Adipose tissue (tissue), 3 donors: Measurements from ENCODE around the gene PELI2. TPM values are rescaled to one million over a fixed set of nuclear protein-coding genes. Genes with fewer than 3 reads are reported as not detected.
"Not testable (repeated sequence)": the region's sequence is repeated elsewhere in the genome, so short reads cannot be mapped to it uniquely, and the experiment has no call there.

Experiments
- H3K27ac ChIP-seq: one replicate; pipeline ENCODE4 v1.5.1; 2013; ENCODE audit warnings: low read depth, low read length
- WGBS, 3 donors: extraction: QIAGEN DNeasy Blood & Tissue Kit; methylation state at CpG; one replicate each; pipeline ENCODE4 v1.1.7; 2013; 5-methylcytosine and 5-hydroxymethylcytosine counted together
- polyA plus RNA-seq, 3 donors: library from polyadenylated mRNA; stranded (reverse); fragments of 200-250 nt; gene quantifications; one replicate each; pipeline ENCODE4 v1.2.3, GENCODE V29; 2013
- donor health status: healthy with polysubstance abuse.
- donor health status: Bipolar disorder and iron deficiency.
- donor health status: healthy.

The PELI2 gene
- polyA plus RNA-seq, 3 donors, result 3.3 to 10.0 (median 4.9) TPM

DNA sequence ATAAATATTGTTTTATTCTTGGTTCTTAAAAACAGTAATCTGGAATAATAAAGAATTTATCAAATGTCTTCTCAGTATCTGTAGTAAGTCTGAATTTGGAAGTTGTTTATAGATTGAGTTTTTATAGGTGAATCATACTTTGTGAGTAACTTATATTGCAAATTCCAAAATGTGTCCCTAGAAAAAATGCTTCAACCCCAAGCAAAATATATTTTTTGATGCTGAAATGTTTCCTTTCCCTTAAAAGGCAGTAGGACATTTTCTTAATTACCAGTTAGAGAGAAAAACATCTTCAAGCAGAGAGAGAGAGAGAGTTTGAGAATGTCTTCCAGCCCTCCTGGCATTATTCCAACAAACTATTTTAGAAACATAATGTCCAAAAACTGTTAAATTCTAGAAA lies 37.9 kb downstream of the PELI2 start:
- no peak overlapping the region for H3K27ac ChIP-seq

DNA sequence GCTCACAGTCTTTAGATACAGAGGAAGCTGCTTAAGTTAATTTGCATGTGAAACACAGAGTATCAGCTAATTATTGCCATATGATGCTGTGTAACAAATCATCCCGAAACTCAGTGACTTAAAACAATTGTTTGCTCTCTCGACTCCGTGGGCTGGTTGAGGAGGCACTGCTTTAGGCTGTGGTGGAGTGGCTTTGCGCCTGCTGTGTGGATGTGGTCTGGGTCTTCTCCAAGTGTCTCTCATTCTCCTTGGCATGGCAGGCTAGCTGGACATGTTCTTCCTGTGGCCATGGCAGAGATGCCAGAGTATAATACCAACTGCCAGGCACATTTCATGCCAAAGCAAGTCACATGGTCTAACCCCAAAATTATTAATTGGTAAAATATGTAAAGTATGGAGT lies 40.9 kb downstream of the PELI2 start:
- no peak overlapping the region for H3K27ac ChIP-seq
- 84 to 97% (median 90%) methylated on average over 4 of the region's 4 CpGs for WGBS, 3 donors

DNA sequence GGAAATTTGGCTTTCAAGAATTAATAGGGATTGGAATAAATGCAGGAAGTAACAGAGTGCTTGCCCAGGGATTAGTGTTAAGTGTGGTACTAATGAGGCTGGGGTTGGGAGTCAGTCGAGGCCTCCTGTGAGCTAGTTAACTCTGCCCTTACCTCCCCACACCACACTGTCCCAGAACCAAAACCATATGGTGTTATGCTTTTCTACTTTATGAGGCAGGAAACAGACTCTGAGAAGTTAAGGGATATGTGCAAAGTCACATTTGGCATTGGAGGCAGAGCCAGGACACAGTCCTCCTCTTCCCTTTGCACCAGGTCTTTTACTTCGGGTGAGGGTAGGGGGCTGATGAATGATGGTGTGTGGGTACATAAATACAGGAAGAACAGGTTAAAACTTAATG lies 41.9 kb downstream of the PELI2 start:
- WGBS, 3 donors, result 7 to 13% (median 7%) methylated on average over 2 of the region's 2 CpGs
- no peak overlapping the region for H3K27ac ChIP-seq

DNA sequence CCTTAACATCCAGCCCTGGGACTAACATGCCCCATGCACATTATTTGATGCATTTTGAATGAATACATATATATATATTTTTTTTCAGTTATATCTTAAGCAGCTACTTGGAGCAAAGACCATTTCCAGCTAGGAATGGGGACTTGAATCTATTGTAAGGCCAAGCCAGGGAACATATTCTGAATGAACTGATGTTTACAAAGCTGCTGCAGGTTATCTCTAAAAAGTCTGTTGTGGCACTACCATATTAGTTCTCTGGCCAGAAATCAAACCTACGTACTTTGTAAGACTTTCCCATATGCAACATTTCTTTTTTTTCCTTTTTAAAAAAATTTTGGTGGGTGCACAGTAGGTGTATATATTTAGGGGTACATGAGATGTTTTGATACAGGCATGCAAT lies 43.4 kb downstream of the PELI2 start:
- WGBS, 3 donors, result 37 to 96% (median 89%) methylated on average over 1 of the region's 1 CpG
- no peak overlapping the region for H3K27ac ChIP-seq

DNA sequence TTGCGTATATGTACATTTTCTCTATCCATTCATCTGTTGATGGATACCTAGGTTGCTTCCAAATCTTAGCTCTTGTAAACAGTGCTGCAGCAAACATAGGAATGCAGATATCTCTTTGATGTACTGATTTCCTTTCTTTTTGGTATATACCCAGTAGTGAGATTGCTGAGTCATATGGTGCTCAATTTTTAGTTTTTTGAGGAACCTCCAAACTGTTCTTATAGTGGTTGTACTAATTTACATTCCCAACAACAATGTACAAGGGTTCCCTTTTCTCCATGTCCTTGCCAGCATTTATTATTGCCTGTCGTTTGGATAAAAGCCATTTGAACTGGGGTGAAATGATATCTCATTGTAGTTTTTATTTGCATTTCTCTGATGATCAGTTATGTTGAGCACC lies 44.3 kb downstream of the PELI2 start:
- 60 to 88% (median 88%) methylated on average over 2 of the region's 2 CpGs for WGBS, 3 donors
- no peak overlapping the region for H3K27ac ChIP-seq

DNA sequence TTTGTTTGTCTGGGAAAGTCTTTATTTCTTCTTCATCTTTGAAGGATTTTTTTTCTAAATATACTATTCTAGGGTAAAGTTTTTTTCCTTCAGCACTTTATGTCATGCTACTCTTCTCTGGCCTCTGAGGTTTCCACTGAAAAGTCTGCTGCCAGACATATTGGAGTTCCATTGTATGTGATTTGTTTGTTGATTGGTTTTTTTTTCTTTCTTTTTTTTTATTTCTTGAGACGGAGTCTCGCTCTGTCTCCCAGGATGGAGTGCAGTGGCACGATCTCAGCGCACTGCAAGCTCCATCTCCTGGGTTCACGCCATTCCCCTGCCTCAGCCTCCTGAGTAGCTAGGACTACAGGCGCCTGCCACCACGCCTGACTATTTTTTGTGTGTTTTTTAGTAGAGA lies 48.4 kb downstream of the PELI2 start:
- H3K27ac ChIP-seq, result not testable (repeated sequence)
- 96 to 99% (median 98%) methylated on average over 7 of the region's 7 CpGs for WGBS, 3 donors

DNA sequence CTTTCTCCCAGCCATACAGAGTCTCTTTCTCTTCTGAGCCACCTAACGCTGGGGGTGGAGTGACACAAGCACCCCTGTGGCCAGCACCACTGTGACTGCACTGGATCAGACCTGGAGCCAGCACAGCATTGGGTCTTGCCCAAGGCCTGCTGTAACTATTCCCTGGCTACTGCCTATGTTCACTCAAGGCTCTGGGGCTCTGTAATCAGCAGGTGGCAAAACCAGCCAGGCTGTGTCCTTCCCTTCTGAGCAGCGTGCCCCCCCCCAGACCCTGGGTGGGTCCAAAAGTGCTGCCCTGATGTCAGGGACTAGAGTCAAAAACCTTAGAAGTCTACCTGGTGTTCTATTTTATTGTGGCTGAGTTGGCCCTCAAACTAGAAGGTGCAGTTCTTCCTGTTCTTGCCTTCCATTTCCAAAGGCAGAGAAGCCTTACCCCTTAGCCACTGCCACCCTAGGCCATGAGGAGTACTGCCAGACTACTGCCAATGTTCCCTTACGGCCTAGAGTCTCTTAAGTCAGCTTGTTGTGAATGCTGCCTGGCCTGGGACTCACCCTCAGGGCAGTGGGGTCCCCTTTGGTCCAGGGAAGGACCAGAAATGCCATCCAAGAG lies 49.9 kb downstream of the PELI2 start:
- WGBS, 3 donors, result 46 to 94% (median 84%) methylated on average over 3 of the region's 3 CpGs
- no peak overlapping the region for H3K27ac ChIP-seq

DNA sequence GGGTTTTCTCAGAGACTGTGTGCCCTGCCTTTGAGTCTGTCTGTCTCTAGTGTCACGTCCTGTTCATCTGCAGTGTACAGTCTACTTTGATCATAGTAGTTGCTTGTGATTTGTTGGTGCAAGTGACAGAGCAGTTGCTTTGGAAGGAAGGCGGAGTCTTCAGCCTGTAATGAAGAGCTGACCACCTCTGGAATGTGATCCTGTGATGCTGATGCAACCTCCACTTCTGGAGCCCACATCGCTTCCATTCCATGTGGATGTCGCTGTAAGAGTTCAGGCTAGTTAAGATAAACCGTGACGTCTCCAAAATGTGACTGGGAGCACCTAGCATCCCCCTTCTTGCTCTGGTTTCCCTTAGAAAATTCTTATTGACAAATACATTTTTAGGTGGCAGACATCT lies 51.8 kb downstream of the PELI2 start:
- H3K27ac ChIP-seq, result no peak overlapping the region
- WGBS, 3 donors, result 86 to 96% (median 93%) methylated on average over 6 of the region's 6 CpGs

DNA sequence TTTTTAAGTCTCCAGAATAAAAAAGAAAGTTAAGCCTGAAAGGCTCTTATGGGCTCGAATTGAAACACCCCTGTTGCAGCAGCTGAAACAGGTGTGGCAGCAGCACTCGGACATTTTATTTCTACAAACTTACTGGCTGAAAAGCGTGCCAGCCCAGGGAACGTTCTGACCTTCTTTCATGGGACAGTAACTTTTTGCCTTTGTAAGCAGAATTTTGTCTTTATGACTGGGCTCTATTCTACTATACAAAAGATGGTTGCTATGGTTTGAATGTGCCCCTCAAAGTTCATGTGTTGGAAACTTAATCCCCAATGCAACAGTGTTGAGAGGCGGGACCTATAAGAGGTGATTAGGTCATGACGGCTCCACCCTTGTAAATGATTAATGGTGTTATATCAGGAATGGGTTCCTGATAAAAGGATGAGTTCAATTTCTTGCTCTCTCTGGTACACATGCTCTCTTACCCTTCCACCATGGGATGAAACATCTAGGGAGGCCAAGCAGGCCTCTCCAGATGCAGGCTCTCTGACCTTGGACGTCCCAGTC lies 52.7 kb downstream of the PELI2 start:
- 40 to 79% (median 72%) methylated on average over 7 of the region's 7 CpGs for WGBS, 3 donors
- H3K27ac ChIP-seq, result no peak overlapping the region

DNA sequence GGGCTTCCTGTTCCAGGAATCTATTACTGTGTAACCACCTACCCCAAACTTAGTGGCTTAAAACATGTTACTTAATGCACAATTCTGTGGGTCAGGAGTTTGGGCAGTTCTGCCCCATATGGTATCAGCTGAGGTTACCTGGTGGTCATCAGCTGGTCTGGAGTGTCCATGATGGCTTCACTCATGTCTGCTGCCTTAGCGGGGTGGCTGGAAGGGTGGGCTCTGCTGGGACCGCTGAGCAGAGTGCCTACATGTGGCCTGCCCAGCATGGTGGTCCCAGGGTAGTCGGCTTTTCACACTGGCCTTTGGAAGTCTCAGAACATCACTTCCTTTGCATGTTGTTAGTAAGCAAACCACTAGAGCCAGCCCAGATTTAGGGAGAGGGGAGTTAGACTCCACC lies 53.9 kb downstream of the PELI2 start:
- 90 to 96% (median 92%) methylated on average over 3 of the region's 3 CpGs for WGBS, 3 donors
- no peak overlapping the region for H3K27ac ChIP-seq

DNA sequence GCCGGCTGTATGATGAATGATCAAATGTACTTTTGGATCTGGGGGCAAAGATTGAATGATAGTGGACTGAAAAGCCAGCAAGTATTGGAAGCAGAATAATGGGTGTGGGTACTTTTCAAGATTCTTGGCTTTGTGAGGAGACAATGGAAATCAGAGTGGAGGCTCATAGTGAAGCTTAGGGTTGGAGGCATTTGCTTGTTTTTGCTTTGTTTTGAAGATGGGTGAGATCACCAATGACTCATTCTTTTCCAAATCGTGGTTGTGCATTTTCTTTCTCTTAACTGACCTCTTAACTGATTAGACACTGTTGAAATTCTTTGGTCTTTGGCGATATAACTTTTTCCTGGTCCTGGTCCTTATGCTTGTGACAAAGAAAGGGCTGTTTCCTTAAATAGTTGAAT lies 54.4 kb downstream of the PELI2 start:
- no peak overlapping the region for H3K27ac ChIP-seq
- 32 to 50% (median 37%) methylated on average over 3 of the region's 3 CpGs for WGBS, 3 donors

DNA sequence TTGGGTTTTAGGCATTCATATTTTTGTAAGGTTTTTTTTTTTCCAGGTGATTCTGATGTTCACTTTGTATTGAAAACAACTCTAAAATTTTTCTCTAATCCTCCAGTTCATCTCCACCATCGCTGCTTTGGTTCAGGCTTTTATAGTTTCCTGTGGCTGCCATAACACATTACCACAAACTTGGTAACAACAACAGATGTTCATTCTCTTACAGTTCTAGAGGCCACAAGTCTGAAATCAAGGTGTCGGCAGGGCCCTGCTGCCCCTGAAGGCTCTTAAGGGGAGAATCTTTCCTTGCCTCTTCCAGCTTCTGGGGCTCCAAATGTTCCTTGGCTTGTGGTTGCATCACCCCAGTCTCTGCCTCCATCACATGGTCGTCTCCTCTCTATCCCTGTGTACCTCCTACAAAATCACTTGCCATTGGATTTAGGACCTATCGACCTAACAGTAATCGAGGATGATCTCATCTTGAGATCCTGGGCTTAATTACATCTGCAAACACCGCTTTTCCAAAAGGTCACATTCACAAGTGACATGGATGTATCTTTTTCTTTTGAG lies 55.2 kb downstream of the PELI2 start:
- WGBS, 3 donors, result 83 to 89% (median 83%) methylated on average over 6 of the region's 6 CpGs
- H3K27ac ChIP-seq, result no peak overlapping the region

DNA sequence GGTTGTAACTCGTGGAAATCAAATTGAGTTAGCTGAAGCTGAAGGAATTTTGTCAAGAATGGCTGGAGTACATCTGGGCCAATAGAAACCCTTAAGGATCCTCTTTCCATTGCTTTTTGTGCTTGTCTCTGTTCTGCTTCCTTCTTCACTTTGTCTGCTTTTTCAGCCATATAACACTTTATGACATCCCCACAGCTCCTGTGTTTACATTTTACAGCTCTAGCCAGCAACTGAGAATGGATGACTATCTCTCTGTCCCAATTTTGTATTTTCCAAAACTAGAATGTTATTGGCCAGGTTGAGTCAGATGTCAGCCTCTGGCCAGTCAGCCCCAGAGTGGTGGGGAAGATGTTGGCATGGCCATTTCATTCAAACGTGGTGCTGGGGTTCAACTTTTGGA lies 57.6 kb downstream of the PELI2 start:
- no peak overlapping the region for H3K27ac ChIP-seq

DNA sequence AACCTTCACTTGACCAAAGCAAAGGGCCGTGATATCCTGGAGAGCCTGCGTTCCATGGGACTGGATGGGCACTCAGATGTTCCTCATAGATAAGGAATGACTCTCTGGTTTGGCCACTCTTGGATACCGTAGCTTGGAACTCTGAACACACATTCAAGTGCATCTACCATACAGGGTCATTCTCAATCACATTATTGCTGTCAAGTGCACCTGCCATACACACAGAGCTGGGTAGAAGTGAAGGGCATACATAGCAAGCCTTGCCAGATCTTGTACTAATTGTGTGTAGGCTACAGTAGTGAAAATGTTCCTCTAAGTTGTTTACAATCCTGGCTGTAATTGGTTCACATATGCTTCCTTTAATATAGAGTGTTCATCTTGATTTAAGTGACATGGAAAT lies 58.3 kb downstream of the PELI2 start:
- no peak overlapping the region for H3K27ac ChIP-seq
- WGBS, 3 donors, result 46 to 95% (median 95%) methylated on average over 3 of the region's 3 CpGs

More for the DNA sequence above, 57.6 kb downstream of the PELI2 start:
- 53 to 71% (median 70%) methylated on average over 2 of the region's 2 CpGs for WGBS, 3 donors

DNA sequence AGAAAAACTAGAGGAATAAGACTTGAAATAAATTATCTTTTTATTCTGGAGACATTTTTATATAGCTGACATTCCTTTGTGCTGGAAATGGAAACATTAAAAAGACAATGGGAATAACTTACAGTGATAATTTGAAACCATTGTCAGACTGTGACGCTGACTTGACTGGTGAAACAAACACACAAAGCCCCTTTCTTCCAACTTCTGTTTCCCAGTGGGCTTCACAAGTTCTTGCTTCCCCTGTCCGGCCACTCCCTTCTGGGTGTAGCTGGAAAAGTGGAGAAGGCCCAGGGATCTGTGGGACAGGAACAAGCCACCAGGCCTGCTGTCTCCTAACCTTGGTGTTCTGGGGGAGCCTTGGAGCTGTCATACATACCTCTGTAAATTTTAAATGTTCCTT lies 58.8 kb downstream of the PELI2 start:
- WGBS, 3 donors, result 62 to 87% (median 77%) methylated on average over 2 of the region's 2 CpGs

DNA sequence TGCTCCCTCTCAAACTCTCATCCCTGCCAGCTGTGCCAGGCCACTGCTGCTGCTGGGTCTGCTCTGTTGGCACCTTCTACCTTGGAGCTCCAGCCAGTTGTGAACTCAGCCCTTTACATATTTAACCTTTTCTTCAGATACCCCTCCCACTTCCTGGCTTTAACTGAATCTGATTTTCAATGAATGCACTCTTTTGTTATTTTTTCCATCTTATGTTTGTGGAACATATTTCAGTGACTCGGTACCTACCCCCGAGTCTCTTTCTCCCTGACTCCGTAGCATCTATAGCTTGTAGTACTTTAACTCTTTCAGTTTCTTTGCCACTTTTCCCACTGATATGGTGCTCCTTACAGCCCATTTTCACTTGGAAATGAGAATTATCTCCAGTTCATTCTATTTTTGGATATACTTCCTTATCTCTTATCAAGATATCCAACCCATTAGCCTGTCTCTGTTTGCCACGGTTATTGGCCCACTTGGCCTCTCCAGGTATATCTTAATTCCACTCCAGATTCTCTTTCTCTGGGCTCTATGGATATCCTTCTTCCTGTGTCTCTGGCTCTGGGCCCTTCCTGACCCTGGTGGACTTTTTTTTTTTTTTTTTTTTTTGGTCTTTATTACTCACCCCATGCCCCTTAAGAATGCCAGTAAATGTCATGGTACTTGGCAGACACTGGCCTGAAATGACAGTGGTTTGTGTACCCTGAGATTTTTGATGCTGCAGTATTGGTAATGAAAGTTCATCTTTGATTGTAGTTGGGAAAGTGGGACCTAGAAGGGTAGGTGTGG lies 62.7 kb downstream of the PELI2 start:
- no peak overlapping the region for H3K27ac ChIP-seq
- 47 to 81% (median 77%) methylated on average over 4 of the region's 4 CpGs for WGBS, 3 donors

More for the DNA sequence above, 58.8 kb downstream of the PELI2 start:
- H3K27ac ChIP-seq, result no peak overlapping the region

DNA sequence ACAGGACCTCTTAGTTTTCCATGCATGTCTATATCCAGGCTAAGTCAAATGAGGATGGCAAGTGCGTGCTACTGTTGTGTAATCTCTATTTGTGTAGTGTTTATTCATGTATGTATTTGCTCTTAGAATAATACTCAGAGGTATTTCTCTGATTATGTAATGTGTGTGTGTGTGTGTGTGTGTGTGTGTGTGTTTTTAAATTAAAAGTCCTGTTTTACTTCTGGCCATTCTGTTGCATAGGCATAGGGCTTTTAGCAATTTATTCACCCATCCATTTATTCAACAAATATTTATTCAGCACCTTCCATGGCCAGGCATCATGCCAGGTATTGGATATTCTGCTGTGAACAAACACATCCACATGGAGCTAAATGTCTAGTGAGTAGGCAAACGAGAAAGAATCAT lies 63.5 kb downstream of the PELI2 start:
- WGBS, 3 donors, result 24 to 95% (median 81%) methylated on average over 2 of the region's 2 CpGs
- no peak overlapping the region for H3K27ac ChIP-seq

DNA sequence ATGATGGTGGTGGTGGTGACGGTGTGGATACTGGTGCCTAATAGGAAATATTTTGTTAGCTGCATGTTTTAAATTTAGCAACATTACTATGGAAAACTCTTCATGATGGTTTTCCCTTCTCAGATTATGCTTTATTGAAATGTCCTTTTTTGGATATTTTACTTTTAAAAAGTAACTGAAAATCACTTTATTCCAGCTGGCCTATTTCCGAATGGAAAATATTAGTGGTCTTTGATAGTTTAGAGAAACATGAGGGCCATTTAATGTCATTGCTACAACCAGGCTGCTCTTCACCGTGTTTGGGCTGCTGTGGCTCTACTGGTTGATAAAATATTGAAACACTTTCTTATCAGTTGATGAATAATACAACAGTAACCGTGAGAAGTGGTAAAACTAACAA lies 64.2 kb downstream of the PELI2 start:
- 44 to 83% (median 74%) methylated on average over 4 of the region's 4 CpGs for WGBS, 3 donors
- no peak overlapping the region for H3K27ac ChIP-seq

DNA sequence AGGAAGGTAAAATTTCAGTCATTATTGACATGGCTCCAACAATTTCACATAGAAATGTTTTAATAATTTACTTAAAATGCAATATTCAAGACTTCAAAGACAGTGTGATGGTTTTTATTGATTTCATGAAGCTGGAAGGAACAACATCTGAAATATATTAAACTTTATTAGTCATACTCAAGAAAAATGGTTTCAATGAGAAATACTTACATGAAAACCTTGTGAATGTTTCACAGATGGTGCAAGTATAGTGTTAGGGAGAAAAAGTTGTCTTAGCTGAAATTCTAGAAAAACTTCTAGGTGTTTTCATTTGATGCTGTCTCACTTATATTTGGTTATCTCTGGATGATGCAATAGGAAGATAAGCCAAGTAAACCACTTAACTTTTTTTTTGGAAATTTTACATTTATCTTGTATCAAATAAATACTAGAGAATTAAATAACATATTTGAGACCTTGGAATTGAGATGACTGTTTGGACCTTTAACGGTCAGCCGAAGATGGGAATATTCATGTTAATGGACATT lies 65.5 kb downstream of the PELI2 start:
- no peak overlapping the region for H3K27ac ChIP-seq
- 67 to 97% (median 92%) methylated on average over 2 of the region's 2 CpGs for WGBS, 3 donors
